Heart left ventricle (tissue), 13 donors: ENCODE results near the gene TTC8.

Experiments used
- POLR2A ChIP-seq, 2 donors: fragments of 450-650 bp; IDR thresholded peaks; one replicate each; pipeline ENCODE4 v1.6.1; 2017; ENCODE audit warnings: antibody characterized with exemption in 2 of 2, mild to moderate bottlenecking in 2 of 2, moderate library complexity in 2 of 2
- TF ChIP-seq, protein P1 (sequence below), 12 donors: fragments of 200-600 bp; sonication (generic) in 4 of 12; IDR thresholded peaks; one replicate each; pipeline versions ENCODE4 v1.5.0 to v1.8.0; 2018 to 2022; ENCODE audit warnings: antibody characterized with exemption in 12 of 12, mild to moderate bottlenecking in 5 of 12
- donor health status: ischemic (EF 13 %, LVEDD 7.1; RV severe dilation, severe dysfunction).
- donor health status: DM: no; HTN: yes; CAD: no.
- donor health status: DM: no; HTN: no; CAD: no.
- donor health status: ischemic (EF 25% LVEDD 6.9; RV normal size, moderate dysfunction).
- donor health status: ischemic (EF 25% LVEDD 5.7; RV mildly dilated, moderate dysfunction).
- donor health status: ischemic (EF 35%, LVEDD 5.7; RV mildly dilated, moderate dysfunction).
- donor health status: nonischemic (EF 11% LVEDD 7.7; RV severe dilation, severe dysfunction).
- donor health status: DM: yes; HTN: yes; CAD: no.
- donor health status: PGD.
- donor health status: ischemic (EF 29% LVEDD 5.4; RV normal size, mild dysfunction).
- donor health status: nonischemic (EF 23%, LVEDD 6.1; RV moderate dilation, normal function).

DNA sequence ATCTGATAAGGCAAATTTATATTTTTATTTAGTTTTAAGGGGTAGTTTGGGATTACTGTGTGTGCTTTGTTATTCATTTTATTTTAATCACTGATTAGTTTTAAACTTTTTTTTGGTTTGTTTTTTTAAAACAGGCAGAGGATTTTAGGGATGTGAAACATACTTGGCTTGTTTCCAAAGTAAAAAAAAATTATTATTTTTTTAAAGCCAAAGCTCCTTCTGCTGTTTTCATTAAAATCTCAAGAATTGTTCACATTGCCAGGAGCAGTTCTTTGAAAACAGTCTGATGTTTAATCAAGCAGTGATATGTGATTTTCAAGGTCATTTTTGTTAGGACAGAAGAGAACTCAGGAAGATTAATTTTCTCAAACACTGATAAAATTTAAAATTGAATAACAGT lies 11.2 kb downstream of the TTC8 start:
- TF ChIP-seq, protein P1, sequence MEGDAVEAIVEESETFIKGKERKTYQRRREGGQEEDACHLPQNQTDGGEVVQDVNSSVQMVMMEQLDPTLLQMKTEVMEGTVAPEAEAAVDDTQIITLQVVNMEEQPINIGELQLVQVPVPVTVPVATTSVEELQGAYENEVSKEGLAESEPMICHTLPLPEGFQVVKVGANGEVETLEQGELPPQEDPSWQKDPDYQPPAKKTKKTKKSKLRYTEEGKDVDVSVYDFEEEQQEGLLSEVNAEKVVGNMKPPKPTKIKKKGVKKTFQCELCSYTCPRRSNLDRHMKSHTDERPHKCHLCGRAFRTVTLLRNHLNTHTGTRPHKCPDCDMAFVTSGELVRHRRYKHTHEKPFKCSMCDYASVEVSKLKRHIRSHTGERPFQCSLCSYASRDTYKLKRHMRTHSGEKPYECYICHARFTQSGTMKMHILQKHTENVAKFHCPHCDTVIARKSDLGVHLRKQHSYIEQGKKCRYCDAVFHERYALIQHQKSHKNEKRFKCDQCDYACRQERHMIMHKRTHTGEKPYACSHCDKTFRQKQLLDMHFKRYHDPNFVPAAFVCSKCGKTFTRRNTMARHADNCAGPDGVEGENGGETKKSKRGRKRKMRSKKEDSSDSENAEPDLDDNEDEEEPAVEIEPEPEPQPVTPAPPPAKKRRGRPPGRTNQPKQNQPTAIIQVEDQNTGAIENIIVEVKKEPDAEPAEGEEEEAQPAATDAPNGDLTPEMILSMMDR (IDR thresholded peaks at IDR 0.05) = no peak
- TF ChIP-seq POLR2A (IDR thresholded peaks at IDR 0.05) = no peak
